Sigmoid colon (tissue), 4 donors: ENCODE results near the gene LDLRAD1.
"Not testable (repeated sequence)": the region's sequence is repeated elsewhere in the genome, so short reads cannot be mapped to it uniquely, and the experiment has no call there.

ENCODE experiments used
- POLR2A ChIP-seq, 2 donors: fragments of 450-650 bp; IDR thresholded peaks; one replicate each; pipeline ENCODE4 v1.6.1; 2016; ENCODE audit warnings: antibody characterized with exemption in 2 of 2, mild to moderate bottlenecking in 2 of 2, moderate library complexity in 2 of 2
- POLR2AphosphoS5 ChIP-seq, 4 donors: sonication (generic); formaldehyde crosslinking; IDR thresholded peaks; one replicate each; pipeline ENCODE4 v1.6.1; 2017; ENCODE audit warnings: antibody characterized with exemption in 4 of 4
- TF ChIP-seq, protein P1 (sequence below), 4 experiments: fragments of 450-650 bp in 3 of 4; fragments of 200-600 bp in 1 of 4; IDR thresholded peaks; one replicate each; pipeline ENCODE4 v1.5.1; 2016 to 2019; ENCODE audit warnings: antibody characterized with exemption in 4 of 4, mild to moderate bottlenecking in 3 of 4, moderate library complexity in 2 of 4

DNA sequence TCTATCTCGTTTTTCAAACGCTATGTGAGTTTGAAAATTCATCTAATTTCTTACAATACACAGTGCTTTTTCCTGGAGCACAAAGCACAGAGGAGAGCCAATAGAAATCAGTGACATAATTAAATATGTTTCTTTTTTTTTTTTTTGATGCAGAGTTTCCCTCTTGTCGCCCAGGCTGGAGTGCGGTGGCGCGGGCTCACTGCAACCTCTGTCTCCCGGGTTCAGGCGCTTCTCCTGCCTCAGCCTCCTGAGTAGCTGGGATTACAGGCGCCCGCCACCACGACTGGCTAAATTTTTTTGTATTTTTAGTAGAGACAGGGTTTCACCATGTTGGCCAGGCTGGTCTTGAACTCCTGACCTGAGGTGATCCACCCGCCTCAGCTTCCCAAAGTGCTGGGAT is 32.4 kb upstream of the LDLRAD1 start:
- TF ChIP-seq, protein P1, sequence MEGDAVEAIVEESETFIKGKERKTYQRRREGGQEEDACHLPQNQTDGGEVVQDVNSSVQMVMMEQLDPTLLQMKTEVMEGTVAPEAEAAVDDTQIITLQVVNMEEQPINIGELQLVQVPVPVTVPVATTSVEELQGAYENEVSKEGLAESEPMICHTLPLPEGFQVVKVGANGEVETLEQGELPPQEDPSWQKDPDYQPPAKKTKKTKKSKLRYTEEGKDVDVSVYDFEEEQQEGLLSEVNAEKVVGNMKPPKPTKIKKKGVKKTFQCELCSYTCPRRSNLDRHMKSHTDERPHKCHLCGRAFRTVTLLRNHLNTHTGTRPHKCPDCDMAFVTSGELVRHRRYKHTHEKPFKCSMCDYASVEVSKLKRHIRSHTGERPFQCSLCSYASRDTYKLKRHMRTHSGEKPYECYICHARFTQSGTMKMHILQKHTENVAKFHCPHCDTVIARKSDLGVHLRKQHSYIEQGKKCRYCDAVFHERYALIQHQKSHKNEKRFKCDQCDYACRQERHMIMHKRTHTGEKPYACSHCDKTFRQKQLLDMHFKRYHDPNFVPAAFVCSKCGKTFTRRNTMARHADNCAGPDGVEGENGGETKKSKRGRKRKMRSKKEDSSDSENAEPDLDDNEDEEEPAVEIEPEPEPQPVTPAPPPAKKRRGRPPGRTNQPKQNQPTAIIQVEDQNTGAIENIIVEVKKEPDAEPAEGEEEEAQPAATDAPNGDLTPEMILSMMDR (IDR thresholded peaks at IDR 0.05) = not testable (repeated sequence)
- TF ChIP-seq POLR2AphosphoS5, POLR2A (IDR thresholded peaks at IDR 0.05): not testable (repeated sequence)
